Measurements from ENCODE around the gene MARCKSL1. TPM values are rescaled to one million over a fixed set of nuclear protein-coding genes. Genes with fewer than 3 reads are reported as not detected.

MARCKSL1 gene
- total RNA-seq, 2 experiments from 2014 or later = 120 to 288 TPM

- H3K4me1 ChIP-seq (ENCODE audit: insufficient read depth, low read length, poor library complexity, severe bottlenecking) = peaks cover 81% of the 10 kb centered on the region
- H2AFZ ChIP-seq (ENCODE audit: low read length) = no peak overlapping the region; the same call in 1 of the 2 replicates
- no peaks in the 10 kb centered on the region for H4K20me1 ChIP-seq (ENCODE audit: insufficient read depth, low read length)
- no peaks in the 10 kb centered on the region for H3K9me2 ChIP-seq (ENCODE audit: insufficient read depth, low read length)
- peak overlapping the region; percentile 86 for H3K27ac ChIP-seq (ENCODE audit: low read depth, low read length, poor library complexity, severe bottlenecking)
- no TSS peak for BruUV-seq (replicated peaks)
- H3K9me3 ChIP-seq (ENCODE audit: low read length) = no peaks in the 10 kb centered on the region; the same call in 1 of the 2 replicates
- peak overlapping the region; percentile 40 for H3K4me3 ChIP-seq (ENCODE audit: low read depth, low read length, poor library complexity, severe bottlenecking)
- ChIA-PET CTCF (ENCODE audit: unreplicated experiment) (interaction anchor here (0.6 to 2.8 kb wide), 2 partner anchors 101 to 106 kb away, joined by 5 to 10 read pairs; no protein-coding TSS in a partner anchor), POLR2A (interaction anchor here (0.6 to 2.1 kb wide), 14 partner anchors 11 to 74 kb away, joined by 3 to 6 read pairs (median 4); partner anchors contain the start of gene LCK)
- peak overlapping the region; percentile 62 for H3K4me2 ChIP-seq (ENCODE audit: low read length)
- peaks cover 77% of the 10 kb centered on the region for H3K79me2 ChIP-seq (ENCODE audit: insufficient read depth, low read depth, low read length)
- H3K36me3 ChIP-seq (ENCODE audit: insufficient read depth, low read length) = peaks cover 70% of the 10 kb centered on the region
- intact Hi-C loops (cut with micrococcal nuclease; ENCODE audit: unreplicated experiment) = loop anchor here (1.0 to 2.0 kb wide), 4 partner anchors 25 to 102 kb away; partner anchors contain the start of genes EIF3I, HDAC1 and TMEM234
- peak; percentile 74 for DNase-seq (ENCODE audit: low spot score)
- TF ChIP-seq EZH2phosphoT487 (IDR thresholded peaks at IDR 0.05; ENCODE audit: borderline replicate concordance, low read depth, low read length) (no peak), CTCF (conservative IDR thresholded peaks at IDR 0.05; ENCODE audit: low read length) (no peak)
Observed at GRCh38 chr1:32316903-32317277, 19.1 kb downstream of the MARCKSL1 start.

- Histone ChIP-seq H3K79me2 (ENCODE audit: insufficient read depth, low read depth, low read length) (peaks cover 84% of the 10 kb centered on the region), H3K4me3 (ENCODE audit: low read depth, low read length, poor library complexity, severe bottlenecking) (no peak overlapping the region), H3K9me2 (ENCODE audit: insufficient read depth, low read length) (no peaks in the 10 kb centered on the region), H3K27ac (ENCODE audit: low read depth, low read length, poor library complexity, severe bottlenecking) (peak overlapping the region; percentile 40), H3K4me2 (ENCODE audit: low read length) (peak overlapping the region; percentile 2; the same call in 1 of the 2 replicates), H3K36me3 (ENCODE audit: insufficient read depth, low read length) (peaks cover 67% of the 10 kb centered on the region), H2AFZ (ENCODE audit: low read length) (no peak overlapping the region), H3K4me1 (ENCODE audit: insufficient read depth, low read length, poor library complexity, severe bottlenecking) (peaks cover 84% of the 10 kb centered on the region), H4K20me1 (ENCODE audit: insufficient read depth, low read length) (peaks cover 7% of the 10 kb centered on the region), H3K9me3 (ENCODE audit: low read length) (no peaks in the 10 kb centered on the region)
- TF ChIP-seq EZH2phosphoT487 (IDR thresholded peaks at IDR 0.05; ENCODE audit: borderline replicate concordance, low read depth, low read length) (no peak), CTCF (conservative IDR thresholded peaks at IDR 0.05; ENCODE audit: low read length) (no peak)
- intact Hi-C loops (cut with micrococcal nuclease; ENCODE audit: unreplicated experiment) = no loop called here
- no peak for DNase-seq (ENCODE audit: low spot score)
- ChIA-PET CTCF (ENCODE audit: unreplicated experiment) (interaction anchor here (0.9 kb wide), 1 partner anchor 62 kb away, joined by 4 read pairs; no protein-coding TSS in a partner anchor), POLR2A (interaction anchor here (0.8 to 1.2 kb wide), 3 partner anchors 9 to 39 kb away, joined by 3 read pairs; no protein-coding TSS in a partner anchor)
- BruUV-seq (replicated peaks) = no TSS peak
Observed at GRCh38 chr1:32311709-32312393, 24.2 kb downstream of the MARCKSL1 start.

- ChIA-PET CTCF (ENCODE audit: unreplicated experiment) (no interaction called here), POLR2A (no interaction called here)
- no peak overlapping the region for H2AFZ ChIP-seq (ENCODE audit: low read length)
- BruUV-seq (replicated peaks) = no TSS peak
- TF ChIP-seq EZH2phosphoT487 (IDR thresholded peaks at IDR 0.05; ENCODE audit: borderline replicate concordance, low read depth, low read length) = no peak
- H3K9me2 ChIP-seq (ENCODE audit: insufficient read depth, low read length) = no peaks in the 10 kb centered on the region
- no peak overlapping the region for H3K4me2 ChIP-seq (ENCODE audit: low read length)
- peaks cover 68% of the 10 kb centered on the region for H3K4me1 ChIP-seq (ENCODE audit: insufficient read depth, low read length, poor library complexity, severe bottlenecking)
- peaks cover 86% of the 10 kb centered on the region for H3K36me3 ChIP-seq (ENCODE audit: insufficient read depth, low read length)
- intact Hi-C loops (cut with micrococcal nuclease; ENCODE audit: unreplicated experiment) = no loop called here
- peaks cover 99% of the 10 kb centered on the region for H3K79me2 ChIP-seq (ENCODE audit: insufficient read depth, low read depth, low read length)
- DNase-seq (ENCODE audit: low spot score) = no peak
- H3K27ac ChIP-seq (ENCODE audit: low read depth, low read length, poor library complexity, severe bottlenecking) = no peak overlapping the region
- no peak overlapping the region for H3K4me3 ChIP-seq (ENCODE audit: low read depth, low read length, poor library complexity, severe bottlenecking)
- H4K20me1 ChIP-seq (ENCODE audit: insufficient read depth, low read length) = peaks cover 7% of the 10 kb centered on the region
- H3K9me3 ChIP-seq (ENCODE audit: low read length) = peaks cover 8% of the 10 kb centered on the region
Observed at GRCh38 chr1:32309960-32310359, 26.1 kb downstream of the MARCKSL1 start.
